Neural cell (in vitro differentiated cells): ENCODE results near the gene CIART.

Experiments used
- CTCF ChIP-seq: fragments of 450-650 bp; IDR thresholded peaks from 2 replicates; pipeline ENCODE4 v1.5.1; 2014; ENCODE audit warnings: antibody characterized with exemption, mild to moderate bottlenecking, moderate library complexity; ENCODE audit not compliant: poor library complexity, severe bottlenecking
- EP300 ChIP-seq: fragments of 450-650 bp; conservative IDR thresholded peaks from 2 replicates; pipeline ENCODE4 v1.6.1; 2014; ENCODE audit warnings: antibody characterized with exemption, mild to moderate bottlenecking, moderate library complexity; ENCODE audit not compliant: poor library complexity, severe bottlenecking
- EZH2 ChIP-seq: fragments of 200-600, 300-800 bp; shearing (Covaris generic), sonication (generic); IDR thresholded peaks from 2 replicates; pipeline ENCODE4 v1.6.1; 2014; ENCODE audit warnings: antibody characterized with exemption, low read length, borderline replicate concordance, mild to moderate bottlenecking; ENCODE audit not compliant: insufficient read depth, poor library complexity, severe bottlenecking
- MXI1 ChIP-seq: fragments of 450-650 bp; conservative IDR thresholded peaks from 2 replicates; pipeline ENCODE4 v1.6.1; 2014; ENCODE audit warnings: antibody characterized with exemption, mild to moderate bottlenecking; ENCODE audit not compliant: poor library complexity, severe bottlenecking
- POLR2AphosphoS5 ChIP-seq: IDR thresholded peaks from 2 replicates; pipeline ENCODE4 v1.6.1; 2012
- RAD21 ChIP-seq: fragments of 450-650 bp; conservative IDR thresholded peaks from 2 replicates; pipeline ENCODE4 v1.6.1; 2014; ENCODE audit warnings: antibody characterized with exemption, mild to moderate bottlenecking, moderate library complexity
- REST ChIP-seq: IDR thresholded peaks from 2 replicates; pipeline ENCODE4 v1.6.1; 2012; ENCODE audit warnings: borderline replicate concordance
- SMC3 ChIP-seq: fragments of 450-650 bp; conservative IDR thresholded peaks from 2 replicates; pipeline ENCODE4 v1.6.1; 2014; ENCODE audit warnings: antibody characterized with exemption, mild to moderate bottlenecking, moderate library complexity; ENCODE audit not compliant: poor library complexity
- TAF1 ChIP-seq: IDR thresholded peaks from 2 replicates; pipeline ENCODE4 v1.6.1; 2012; ENCODE audit warnings: low read depth

GRCh38 chr1:150311762-150312161 is 29.4 kb downstream of the CIART start:
- TF ChIP-seq MXI1: no peak
- no peak for TF ChIP-seq TAF1
- TF ChIP-seq CTCF: no peak
- no peak for TF ChIP-seq EZH2
- no peak for TF ChIP-seq POLR2AphosphoS5
- no peak for TF ChIP-seq SMC3
- no peak for TF ChIP-seq EP300
- TF ChIP-seq REST: no peak
- no peak for TF ChIP-seq RAD21
